ENCODE measurements around the gene PSME3IP1. TPM values are rescaled to one million over a fixed set of nuclear protein-coding genes. Genes with fewer than 3 reads are reported as not detected.
A peak's percentile ranks its signal among the peaks of the same experiment; 100 is the strongest.
"Not testable (repeated sequence)": the region's sequence is repeated elsewhere in the genome, so short reads cannot be mapped to it uniquely, and the experiment has no call there.

PSME3IP1 gene
- total RNA-seq, 1 donor from 2014 or later: 54.2 TPM

DNA sequence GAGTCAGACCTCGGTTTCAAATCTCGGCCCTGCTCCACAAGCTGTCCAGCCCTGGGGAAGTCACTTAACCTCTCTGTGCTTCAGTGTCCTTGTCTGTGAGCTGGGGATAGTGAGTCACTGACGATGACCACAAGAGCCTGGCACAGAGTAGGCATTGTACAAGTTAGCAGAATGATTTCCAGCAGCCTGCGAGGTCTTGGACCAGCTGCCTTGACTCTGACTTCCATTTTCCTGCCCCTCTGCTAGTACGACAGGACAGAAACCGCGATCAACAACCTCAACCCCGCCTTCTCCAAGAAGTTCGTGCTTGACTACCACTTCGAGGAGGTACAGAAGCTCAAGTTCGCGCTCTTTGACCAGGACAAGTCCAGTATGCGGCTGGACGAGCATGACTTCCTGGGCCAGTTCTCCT, 72.8 kb downstream of the PSME3IP1 start:
- ATAC-seq (no peak), DNase-seq (ENCODE audit: missing footprints) (peak; percentile 41)
- intact Hi-C loops (cut with DNase I): no loop called here

GRCh38 chr16:57112403-57113041, 73.3 kb downstream of the PSME3IP1 start:
- DNase-seq (ENCODE audit: missing footprints) (peak; percentile 27), ATAC-seq (no peak)
- intact Hi-C loops (cut with DNase I): no loop called here

DNA sequence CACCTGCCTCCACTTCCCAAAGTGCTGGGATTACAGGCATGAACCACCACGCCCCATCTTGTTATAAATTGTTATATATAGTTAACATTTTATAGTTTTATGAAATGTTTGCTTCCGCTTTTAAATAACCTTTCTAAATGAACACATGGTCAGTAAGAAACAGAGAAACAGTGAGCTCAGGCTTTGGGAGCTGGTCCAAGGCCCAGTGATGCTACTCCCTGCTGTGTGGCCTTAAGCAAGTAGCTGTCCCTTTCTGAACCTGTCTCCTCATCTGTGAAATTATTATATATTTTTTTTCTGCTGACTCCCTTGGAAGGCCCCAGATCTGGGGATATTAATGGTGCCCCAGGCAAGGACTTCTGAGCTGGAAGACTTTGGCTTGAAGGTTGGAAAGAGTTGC, 74.4 kb downstream of the PSME3IP1 start:
- no peak for ATAC-seq
- intact Hi-C loops (cut with DNase I): no loop called here
- no peak for DNase-seq (ENCODE audit: missing footprints)

GRCh38 chr16:57110937-57111336, 74.9 kb downstream of the PSME3IP1 start:
- intact Hi-C loops (cut with DNase I): no loop called here
- no peak for ATAC-seq
- DNase-seq (ENCODE audit: missing footprints): no peak

GRCh38 chr16:57109259-57110105, 76.4 kb downstream of the PSME3IP1 start:
- intact Hi-C loops (cut with DNase I); ATAC-seq; DNase-seq (ENCODE audit: missing footprints): not testable (repeated sequence)

DNA sequence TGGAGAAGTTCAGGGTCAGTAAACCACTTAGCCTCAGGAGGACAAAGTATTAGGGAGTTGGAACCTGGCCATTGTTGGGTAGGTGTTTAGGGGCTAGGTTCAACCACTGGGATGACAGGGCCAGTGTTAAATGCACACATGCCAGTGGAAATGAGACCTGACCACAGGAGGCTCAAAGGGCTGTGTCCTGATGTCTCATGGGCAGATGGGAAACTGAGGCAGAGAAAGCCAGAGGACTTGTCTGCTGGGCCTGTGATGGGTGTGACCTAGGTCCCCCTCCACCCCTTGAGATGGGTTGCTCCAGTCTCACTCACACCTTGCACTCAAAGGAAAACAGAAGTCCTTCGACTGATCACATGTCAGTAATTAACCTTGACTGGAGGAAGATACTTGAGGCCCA, 77.4 kb downstream of the PSME3IP1 start:
- ATAC-seq: no peak
- DNase-seq (ENCODE audit: missing footprints): no peak
- intact Hi-C loops (cut with DNase I): no loop called here

- intact Hi-C loops (cut with DNase I): no loop called here
- DNase-seq (ENCODE audit: missing footprints): no peak
- ATAC-seq: no peak
Observed at GRCh38 chr16:57107321-57107922, 78.4 kb downstream of the PSME3IP1 start.

DNA sequence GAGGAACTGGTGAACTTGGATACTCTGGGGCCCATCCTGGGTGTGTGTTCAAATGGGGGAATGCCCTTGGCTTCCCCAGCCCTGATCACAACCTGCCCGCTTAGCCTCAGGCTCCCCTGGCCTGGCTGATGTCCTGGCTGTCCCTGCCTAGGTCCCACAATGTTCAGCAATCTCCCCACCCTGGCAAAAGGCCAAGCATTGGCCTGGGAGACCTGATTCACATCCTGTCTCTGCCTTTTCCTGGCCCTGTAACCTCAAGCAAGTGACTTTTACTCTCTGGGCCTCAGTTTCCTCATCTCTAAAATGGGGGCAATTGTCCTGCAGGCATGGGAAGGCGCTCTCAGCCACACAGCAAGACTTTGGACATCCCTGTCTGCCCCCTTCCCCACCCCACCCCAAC, 79.1 kb downstream of the PSME3IP1 start:
- intact Hi-C loops (cut with DNase I): no loop called here
- DNase-seq (ENCODE audit: missing footprints): no peak
- no peak for ATAC-seq

DNA sequence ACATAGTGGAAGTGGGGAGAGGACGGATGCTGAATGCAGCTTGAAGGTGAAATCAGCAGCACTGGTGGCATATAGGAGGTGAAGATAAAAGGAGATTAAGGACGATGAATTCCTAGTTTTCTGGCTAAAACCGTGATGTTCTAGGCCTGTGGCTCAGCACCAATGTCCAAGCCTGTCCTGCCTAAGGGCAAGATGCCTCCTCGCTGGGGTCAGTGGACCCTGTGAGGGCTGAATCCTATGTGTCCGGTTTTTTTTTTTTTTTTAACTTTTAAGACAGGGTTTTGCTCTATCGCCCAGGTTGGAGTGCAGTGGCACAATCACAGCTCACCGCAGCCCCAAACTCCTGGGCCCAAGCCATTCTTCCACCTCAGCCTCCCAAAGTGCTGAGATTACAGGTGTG, 80.7 kb downstream of the PSME3IP1 start:
- DNase-seq (ENCODE audit: missing footprints) (no peak), ATAC-seq (no peak)
- intact Hi-C loops (cut with DNase I): no loop called here

DNA sequence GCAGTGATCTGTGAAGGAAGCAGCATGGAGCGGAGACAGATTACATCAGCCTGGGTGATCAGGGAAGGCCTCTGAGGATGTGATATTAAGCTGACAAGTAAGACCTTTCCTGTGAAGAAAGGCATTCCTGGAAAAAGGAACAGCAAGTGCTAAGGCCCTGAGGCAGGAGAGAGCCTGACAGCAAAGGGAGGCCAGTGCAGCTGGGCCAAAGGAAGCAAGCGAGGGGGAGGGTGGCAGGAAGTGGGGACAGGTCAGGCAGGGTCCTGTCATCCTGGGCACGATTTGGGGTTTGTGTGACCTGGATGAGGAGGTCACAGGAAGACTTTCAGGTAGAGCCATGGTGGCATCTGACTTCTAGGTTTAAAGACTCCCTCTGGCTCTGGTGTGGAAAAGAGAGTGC, 81.1 kb downstream of the PSME3IP1 start:
- intact Hi-C loops (cut with DNase I): no loop called here
- no peak for ATAC-seq
- DNase-seq (ENCODE audit: missing footprints): no peak

DNA sequence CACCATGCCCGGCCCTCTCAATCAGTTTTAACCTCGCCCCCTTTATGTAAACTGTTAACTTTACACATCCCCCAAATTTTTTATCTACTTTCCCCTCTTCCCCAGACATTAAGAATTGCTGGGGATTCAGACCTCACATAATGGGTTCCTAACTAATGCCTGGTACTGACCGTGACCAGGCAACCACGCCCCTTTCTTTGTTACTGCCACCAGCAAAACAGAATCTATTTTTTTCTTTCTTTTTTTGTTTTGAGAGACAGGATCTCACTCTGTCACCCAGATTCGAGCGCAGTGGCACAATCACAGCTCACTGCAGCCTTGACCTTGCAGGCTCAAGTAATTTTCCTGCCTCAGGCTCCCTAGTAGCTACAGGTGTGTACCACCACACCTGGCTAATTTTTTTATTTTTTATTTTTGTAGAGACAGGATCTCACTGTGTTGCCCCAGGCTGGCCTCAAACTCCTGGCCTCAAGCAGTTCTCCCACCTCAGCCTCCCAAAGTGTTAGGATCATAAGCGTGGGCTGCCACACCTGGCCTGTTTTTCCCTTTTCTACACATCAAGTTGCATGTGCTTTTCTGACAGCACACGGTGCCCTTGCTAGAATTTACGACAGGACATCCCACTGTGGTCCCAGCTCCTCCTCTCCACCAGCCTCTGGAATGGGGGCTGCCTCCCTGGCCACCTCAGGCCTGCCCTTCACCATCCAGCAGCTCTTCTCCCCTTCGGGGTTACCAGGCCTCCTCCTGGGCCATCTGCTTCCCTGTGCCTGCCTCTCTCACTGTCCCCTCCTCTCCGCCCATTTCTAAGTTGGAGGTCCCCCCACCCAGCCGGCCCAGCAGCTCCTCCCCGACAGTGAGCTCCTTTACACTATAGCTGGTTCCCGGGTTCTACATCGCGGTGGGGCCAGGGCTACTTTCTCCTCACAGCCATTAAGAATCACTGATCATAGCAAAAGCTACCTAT, 82.7 kb downstream of the PSME3IP1 start:
- intact Hi-C loops (cut with DNase I): no loop called here
- ATAC-seq (no peak), DNase-seq (ENCODE audit: missing footprints) (no peak)

Other genes starting within 250 kb of the PSME3IP1 start
- gene CETP, start 224.1 kb downstream of the PSME3IP1 start, total RNA-seq: 0.32 TPM
- 8.6 TPM for gene NLRC5, start 196.5 kb downstream of the PSME3IP1 start, total RNA-seq
- gene CPNE2, start 93.5 kb downstream of the PSME3IP1 start, total RNA-seq: 14.6 TPM
- 13.8 TPM for gene RSPRY1, start 290 bp upstream of the PSME3IP1 start, total RNA-seq
- 64.1 TPM for gene ARL2BP, start 59.2 kb upstream of the PSME3IP1 start, total RNA-seq
- gene PLLP, start 98.6 kb upstream of the PSME3IP1 start, total RNA-seq: 3.4 TPM
- not detected for gene CCL22, start 172.7 kb upstream of the PSME3IP1 start, total RNA-seq
- gene CX3CL1, start 186.5 kb upstream of the PSME3IP1 start, total RNA-seq: 15.2 TPM
- not detected for gene CCL17, start 218.7 kb upstream of the PSME3IP1 start, total RNA-seq

All from Right ventricle myocardium inferior (tissue), 1 donor.